Measurements from ENCODE around the gene EML4. TPM values are rescaled to one million over a fixed set of nuclear protein-coding genes. Genes with fewer than 3 reads are reported as not detected.

The EML4 gene
- total RNA-seq, 1 donor from 2014 or later: 41.1 TPM

DNA sequence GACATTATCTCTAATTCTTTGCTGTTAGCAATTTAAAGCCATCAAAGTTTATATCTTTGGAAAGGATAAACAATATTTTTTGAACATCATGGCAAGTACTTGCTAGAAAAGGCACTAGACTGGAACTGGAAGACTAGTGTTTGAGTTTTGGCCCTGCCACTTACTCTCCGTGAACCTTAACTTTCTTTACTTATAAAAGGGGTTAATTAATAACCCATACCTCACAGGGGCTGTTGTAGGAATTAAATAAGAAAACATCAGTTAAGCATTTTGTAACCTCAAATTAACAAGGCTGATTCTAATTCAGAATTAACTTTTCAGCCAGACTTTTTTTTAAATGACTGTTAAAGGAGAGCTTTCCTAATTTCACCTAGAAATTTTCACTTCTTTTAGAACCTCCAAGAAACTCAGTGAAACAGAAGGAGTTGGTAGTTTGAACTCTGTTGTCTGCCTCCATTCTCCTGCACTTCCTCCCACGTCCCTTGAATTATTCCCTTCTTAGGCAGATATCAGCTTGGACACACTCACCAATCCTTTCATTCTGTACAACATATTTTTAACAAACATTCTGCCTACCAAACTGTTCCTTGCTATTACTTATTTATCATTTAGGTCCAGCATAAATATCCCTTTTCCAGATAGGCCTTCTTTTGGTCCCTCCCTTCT lies 112.4 kb downstream of the EML4 start:
- Mint-ChIP-seq H3K4me3 (ENCODE audit: unreplicated experiment) (no peak overlapping the region), H3K4me1 (ENCODE audit: unreplicated experiment) (no peaks in the 10 kb centered on the region), H3K27ac (ENCODE audit: unreplicated experiment) (peak overlapping the region; percentile 12), H3K9me3 (ENCODE audit: unreplicated experiment) (no peaks in the 10 kb centered on the region), H3K36me3 (ENCODE audit: unreplicated experiment) (peaks cover 31% of the 10 kb centered on the region), H3K27me3 (ENCODE audit: unreplicated experiment) (no peaks in the 10 kb centered on the region)
- DNase-seq (ENCODE audit: extremely low spot score, unreplicated experiment): no peak
- TF ChIP-seq, protein P1, sequence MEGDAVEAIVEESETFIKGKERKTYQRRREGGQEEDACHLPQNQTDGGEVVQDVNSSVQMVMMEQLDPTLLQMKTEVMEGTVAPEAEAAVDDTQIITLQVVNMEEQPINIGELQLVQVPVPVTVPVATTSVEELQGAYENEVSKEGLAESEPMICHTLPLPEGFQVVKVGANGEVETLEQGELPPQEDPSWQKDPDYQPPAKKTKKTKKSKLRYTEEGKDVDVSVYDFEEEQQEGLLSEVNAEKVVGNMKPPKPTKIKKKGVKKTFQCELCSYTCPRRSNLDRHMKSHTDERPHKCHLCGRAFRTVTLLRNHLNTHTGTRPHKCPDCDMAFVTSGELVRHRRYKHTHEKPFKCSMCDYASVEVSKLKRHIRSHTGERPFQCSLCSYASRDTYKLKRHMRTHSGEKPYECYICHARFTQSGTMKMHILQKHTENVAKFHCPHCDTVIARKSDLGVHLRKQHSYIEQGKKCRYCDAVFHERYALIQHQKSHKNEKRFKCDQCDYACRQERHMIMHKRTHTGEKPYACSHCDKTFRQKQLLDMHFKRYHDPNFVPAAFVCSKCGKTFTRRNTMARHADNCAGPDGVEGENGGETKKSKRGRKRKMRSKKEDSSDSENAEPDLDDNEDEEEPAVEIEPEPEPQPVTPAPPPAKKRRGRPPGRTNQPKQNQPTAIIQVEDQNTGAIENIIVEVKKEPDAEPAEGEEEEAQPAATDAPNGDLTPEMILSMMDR (IDR thresholded peaks at IDR 0.05): no peak

GRCh38 chr2:42284019-42284418 lies 114.9 kb downstream of the EML4 start:
- TF ChIP-seq, protein P1 (IDR thresholded peaks at IDR 0.05): no peak
- Mint-ChIP-seq H3K27me3 (ENCODE audit: unreplicated experiment) (no peaks in the 10 kb centered on the region), H3K36me3 (ENCODE audit: unreplicated experiment) (peaks cover 29% of the 10 kb centered on the region), H3K9me3 (ENCODE audit: unreplicated experiment) (no peaks in the 10 kb centered on the region), H3K27ac (ENCODE audit: unreplicated experiment) (no peak overlapping the region), H3K4me1 (ENCODE audit: unreplicated experiment) (no peaks in the 10 kb centered on the region), H3K4me3 (ENCODE audit: unreplicated experiment) (no peak overlapping the region)
- DNase-seq (ENCODE audit: extremely low spot score, unreplicated experiment): no peak

GRCh38 chr2:42286268-42286946 lies 117.3 kb downstream of the EML4 start:
- Mint-ChIP-seq H3K4me3 (ENCODE audit: unreplicated experiment) (no peak overlapping the region), H3K27me3 (ENCODE audit: unreplicated experiment) (no peaks in the 10 kb centered on the region), H3K27ac (ENCODE audit: unreplicated experiment) (no peak overlapping the region), H3K9me3 (ENCODE audit: unreplicated experiment) (no peaks in the 10 kb centered on the region), H3K4me1 (ENCODE audit: unreplicated experiment) (no peaks in the 10 kb centered on the region), H3K36me3 (ENCODE audit: unreplicated experiment) (peaks cover 36% of the 10 kb centered on the region)
- DNase-seq (ENCODE audit: extremely low spot score, unreplicated experiment): no peak
- TF ChIP-seq, protein P1 (IDR thresholded peaks at IDR 0.05): no peak

DNA sequence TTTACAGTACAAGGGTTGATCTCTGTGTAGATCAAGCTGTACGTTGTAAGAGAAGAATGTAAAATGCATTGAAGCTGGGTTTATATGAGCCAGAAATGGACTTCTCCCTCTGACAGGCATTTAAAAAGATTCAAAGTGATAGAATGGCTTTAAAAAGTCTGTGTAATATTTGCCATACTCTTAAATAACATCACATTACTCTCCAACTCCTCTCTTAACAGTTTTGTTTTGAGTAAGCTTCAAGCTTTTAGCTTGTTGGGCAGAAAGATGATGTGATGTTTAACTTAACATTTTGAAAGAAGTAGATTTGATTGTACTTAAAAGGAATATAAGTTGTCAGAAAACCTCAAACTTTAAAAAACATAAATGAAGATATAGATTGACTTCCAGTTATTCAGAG lies 119.7 kb downstream of the EML4 start:
- Mint-ChIP-seq H3K36me3 (ENCODE audit: unreplicated experiment) (peaks cover 30% of the 10 kb centered on the region), H3K27me3 (ENCODE audit: unreplicated experiment) (no peaks in the 10 kb centered on the region), H3K9me3 (ENCODE audit: unreplicated experiment) (no peaks in the 10 kb centered on the region), H3K4me1 (ENCODE audit: unreplicated experiment) (no peaks in the 10 kb centered on the region), H3K4me3 (ENCODE audit: unreplicated experiment) (no peak overlapping the region), H3K27ac (ENCODE audit: unreplicated experiment) (no peak overlapping the region)
- no peak for DNase-seq (ENCODE audit: extremely low spot score, unreplicated experiment)
- TF ChIP-seq, protein P1 (IDR thresholded peaks at IDR 0.05): no peak

DNA sequence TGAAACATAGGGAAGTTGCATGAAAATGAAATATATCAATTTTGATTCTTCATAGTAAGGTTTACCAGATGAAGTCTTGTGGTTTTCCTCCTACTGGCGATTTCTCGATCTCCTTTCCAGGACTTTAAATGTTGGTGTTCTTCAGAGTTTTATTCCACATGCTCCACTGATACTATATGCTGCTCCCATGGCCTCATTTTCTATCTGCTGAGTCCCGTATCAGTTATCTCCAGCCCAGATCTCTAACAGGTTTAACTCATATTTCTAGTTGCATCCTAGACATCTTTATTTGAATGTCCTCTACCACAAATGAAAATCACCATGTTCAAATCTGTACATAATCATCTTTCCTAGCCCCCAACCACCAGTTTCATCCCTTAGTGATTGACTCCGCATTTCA lies 120.1 kb downstream of the EML4 start:
- no peaks in the 10 kb centered on the region for H3K4me1 Mint-ChIP-seq (ENCODE audit: unreplicated experiment)
- no peak overlapping the region for H3K4me3 Mint-ChIP-seq (ENCODE audit: unreplicated experiment)
- H3K27ac Mint-ChIP-seq (ENCODE audit: unreplicated experiment): no peak overlapping the region
- H3K9me3 Mint-ChIP-seq (ENCODE audit: unreplicated experiment): no peaks in the 10 kb centered on the region
- DNase-seq (ENCODE audit: extremely low spot score, unreplicated experiment): no peak
- TF ChIP-seq, protein P1 (IDR thresholded peaks at IDR 0.05): no peak
- H3K36me3 Mint-ChIP-seq (ENCODE audit: unreplicated experiment): peaks cover 28% of the 10 kb centered on the region
- no peaks in the 10 kb centered on the region for H3K27me3 Mint-ChIP-seq (ENCODE audit: unreplicated experiment)
